HG03439 (cell line): ENCODE measurements around the gene SEPTIN6.
"Not testable (repeated sequence)": the region's sequence is repeated elsewhere in the genome, so short reads cannot be mapped to it uniquely, and the experiment has no call there.

ENCODE experiments used
- ATAC-seq: cut with Tn5 transposase; IDR thresholded peaks from one replicate; pipeline ENCODE4 v1.9.1; 2021; ENCODE audit warnings: mild to moderate bottlenecking, moderate library complexity; ENCODE audit not compliant: unreplicated experiment

SEPTIN6 gene

DNA sequence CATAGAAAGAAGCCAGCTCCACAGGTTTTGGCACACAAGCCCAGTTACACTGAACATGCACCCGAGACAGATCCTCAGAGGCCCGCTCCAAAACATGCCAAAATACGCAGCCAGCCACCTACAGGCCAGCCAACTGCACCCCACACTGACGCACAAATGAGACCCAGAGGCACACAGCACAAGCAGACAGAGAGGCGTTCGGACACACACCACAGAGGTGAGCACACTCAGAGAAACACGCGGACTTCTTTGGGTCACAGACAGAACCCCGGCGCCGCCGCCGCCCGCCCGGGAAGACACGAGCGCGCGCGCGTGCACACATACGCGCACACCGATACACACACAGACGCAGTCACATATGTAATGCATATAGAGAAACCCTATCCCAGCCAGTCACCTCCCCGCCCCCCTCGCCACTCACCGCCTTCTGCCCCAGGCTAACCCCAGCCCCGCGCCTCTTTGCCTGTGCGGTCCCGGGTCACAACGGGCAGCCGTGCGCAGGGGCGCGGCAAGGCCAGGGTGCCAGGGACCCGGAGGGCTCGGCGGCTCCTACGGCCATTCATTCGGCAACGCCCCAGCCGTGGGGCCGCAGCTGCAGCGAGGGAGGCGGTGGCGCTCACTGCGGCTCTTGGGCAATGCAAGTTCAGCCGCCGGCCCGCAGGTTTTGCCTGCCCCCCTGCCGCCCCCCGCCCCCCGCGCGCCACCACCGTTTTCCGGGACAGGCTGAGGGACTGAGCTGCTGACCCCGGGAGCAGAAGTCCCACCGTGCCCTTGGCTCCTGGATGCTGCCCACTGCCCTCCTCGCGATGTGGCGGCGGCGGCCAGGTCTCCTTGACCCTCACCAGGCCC is 553 bp downstream of the SEPTIN6 start:
- peak; percentile 26 for ATAC-seq

DNA sequence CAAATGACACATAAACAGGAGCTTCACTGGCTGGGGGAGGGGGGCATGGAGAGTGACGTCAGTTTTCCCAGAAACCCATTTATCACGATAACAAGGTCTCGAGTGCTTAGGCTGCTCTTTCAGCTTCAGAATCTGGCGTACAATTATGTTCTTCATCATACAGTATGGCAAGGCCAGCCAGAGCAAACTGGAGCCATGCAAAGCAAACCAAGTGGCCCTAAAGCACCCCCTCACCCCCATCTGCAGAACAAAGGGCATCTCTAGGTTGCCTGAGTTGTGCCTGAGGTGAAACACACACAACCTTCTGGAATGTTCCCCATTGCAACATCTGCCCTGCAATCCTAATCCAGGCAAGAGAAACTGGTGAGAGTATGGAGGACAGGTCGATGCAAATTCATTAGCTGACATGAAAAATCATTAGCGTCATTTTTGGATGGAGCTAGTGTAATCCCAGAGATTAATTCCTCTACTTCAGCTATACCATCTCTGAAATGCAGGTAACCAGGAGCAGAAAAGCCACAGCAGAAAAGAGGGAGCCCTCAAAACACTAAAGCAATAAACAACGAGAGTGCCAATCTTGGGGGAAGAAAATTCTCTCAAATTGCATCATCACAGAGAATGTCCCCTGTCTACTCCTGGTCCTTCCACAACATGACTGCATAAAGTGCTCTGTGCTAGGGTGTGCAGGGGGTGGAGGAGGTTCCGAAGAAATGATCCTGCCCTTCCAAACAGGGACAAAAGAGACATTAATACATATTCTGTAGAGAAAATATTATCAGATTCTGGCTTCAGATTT is 1.8 kb downstream of the SEPTIN6 start:
- no peak for ATAC-seq

DNA sequence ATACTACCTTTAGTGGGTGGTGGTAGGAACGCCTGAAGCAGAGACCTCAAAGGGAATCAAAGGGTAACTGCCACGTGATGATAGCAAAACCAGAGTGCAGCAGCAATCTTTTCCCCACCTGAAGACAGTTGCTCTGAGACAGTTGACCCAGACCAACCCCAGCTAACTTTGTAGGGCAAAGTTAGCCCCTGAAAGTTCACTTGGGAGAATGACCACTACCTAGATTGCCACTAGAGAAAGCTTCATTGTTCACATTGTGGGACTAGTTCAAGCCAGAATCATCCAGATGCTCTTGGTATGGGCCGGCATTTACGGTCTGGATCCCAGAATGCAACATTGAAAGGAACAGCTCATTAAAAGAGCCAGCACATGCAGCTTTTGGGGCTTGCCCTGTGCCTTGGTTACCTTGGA is 4.1 kb downstream of the SEPTIN6 start:
- no peak for ATAC-seq

DNA sequence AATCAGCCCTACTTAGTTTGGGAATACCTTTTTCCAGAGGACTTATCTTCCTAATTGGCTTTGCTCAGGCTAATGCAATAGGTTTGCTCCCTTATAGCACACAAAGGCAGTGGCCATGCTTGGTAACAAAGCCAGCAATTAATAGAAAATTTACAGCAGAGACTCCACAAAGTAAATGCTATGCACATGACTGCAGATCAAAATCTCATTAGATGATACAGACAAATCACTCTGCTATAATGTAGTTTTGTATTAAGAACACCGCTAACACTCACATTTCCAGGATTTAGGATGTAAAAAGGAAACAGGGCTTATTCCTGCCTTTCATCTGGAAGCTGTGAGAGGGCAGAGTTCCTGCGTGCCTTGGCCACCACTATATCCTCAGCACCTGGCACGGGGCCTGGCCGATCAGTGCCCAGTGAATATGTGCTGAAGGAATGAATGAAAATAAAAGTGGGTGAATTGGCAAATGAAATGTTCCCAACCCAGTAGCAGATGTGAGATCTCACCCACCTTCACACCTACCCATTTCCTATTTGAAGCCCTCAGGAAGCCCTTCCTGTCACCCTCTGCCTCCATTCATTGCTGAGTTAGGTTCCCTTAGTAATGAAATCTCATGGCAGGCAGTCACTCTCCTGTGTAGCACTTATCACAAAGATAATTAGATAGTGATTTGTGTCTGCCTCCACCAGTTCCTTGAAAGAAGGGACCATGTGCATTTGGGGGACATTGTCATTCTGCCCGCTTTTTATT is 5.1 kb downstream of the SEPTIN6 start:
- ATAC-seq: no peak

DNA sequence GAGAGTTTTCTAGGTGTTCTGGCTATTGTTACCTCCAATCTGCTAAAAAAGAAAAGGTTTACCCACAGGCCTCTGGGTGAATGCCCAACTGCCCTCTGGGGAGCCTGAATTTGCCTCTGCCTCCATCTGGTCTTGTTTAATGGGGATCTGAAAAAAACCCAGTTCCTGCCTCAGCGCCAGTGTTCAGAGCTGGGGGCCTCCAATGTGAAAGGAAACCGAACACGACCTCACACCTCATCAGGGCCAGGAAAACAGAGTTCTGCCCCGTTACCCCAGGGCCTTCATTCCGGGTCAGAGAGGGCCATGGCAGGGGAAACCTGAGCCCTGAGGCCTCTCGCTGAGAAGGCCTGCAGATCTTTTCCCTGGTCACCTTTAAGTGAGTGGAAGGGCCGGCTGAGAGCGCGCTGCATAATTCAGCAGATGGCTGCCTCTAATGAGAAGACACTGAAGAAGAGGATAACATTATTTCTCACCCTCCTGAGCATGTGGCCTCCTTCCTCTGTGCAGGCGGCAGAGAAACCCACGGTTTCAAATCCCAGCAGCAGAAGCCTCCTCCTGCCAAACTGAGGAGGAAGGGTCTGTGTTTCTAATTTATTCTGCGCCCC is 6.8 kb downstream of the SEPTIN6 start:
- peak; percentile 29 for ATAC-seq

- ATAC-seq: peak; percentile 42
Observed at GRCh38 chrX:119685225-119686066, 7.5 kb downstream of the SEPTIN6 start.

- no peak for ATAC-seq
Observed at GRCh38 chrX:119684916-119685224, 8.1 kb downstream of the SEPTIN6 start.

DNA sequence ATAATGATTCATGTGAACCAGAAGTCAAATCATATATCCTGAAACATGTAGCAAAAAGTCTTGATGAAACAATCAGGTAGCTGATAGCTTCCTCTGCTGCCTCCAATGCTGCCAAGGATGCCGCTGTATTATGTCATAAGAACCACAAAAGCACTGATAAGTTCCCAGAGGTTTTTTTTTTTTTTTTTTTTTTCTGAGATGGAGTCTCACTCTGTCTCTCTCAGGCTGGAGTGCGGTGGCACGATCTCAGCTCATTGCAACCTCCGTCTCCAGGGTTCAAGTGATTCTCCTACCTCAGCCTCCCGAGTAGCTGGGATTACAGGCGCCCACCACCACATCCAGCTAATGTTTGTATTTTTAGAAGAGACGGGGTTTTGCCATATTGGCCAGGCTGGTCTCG is 8.7 kb downstream of the SEPTIN6 start:
- ATAC-seq: not testable (repeated sequence)

DNA sequence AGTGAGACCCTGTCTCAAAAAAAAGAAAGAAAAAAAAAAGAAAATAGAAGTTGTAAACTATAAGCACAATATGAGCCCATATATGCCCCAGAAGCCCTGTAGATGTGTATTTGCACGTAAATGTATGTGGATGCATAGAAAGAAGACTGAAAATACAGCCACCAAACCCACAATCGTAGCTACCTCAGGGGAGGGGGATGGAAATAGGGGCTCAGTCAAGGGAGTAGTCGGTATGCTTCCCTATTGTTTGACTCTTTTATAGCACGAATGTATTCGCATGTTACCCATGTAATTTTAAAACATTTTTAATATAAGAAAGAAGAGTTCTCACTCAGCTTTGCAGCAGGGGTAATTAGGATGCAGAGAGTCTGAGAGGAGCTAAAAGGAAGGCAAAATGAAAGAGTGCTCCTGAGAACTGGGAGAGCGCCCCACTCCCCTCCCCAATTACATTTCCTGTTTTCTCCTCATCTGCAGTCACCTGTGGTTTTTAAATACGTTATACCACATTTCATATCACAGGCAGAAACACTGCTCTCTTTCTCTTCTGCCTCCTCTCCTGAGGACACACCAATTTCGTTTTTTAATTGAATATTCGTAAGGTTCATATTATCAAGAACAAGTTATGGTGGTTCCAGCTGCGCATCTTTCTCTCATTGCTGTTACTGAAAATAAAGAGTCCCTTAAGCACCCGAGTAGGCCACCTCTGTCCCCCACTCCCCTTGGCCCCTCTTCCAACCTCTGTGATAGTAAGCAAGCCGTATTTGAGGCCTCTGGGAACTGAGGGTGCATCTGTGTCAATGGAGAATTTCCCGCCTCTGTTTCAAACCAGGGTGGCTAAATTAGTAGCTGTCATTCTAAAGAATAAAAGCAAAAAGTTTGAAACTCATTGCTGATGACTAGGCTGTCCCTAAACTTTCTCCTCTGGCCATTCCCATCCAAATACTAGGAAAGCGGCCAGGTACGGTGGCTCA is 10.7 kb downstream of the SEPTIN6 start:
- ATAC-seq: no peak

GRCh38 chrX:119677654-119677981 is 15.3 kb downstream of the SEPTIN6 start:
- ATAC-seq: no peak

GRCh38 chrX:119676949-119677653 is 15.9 kb downstream of the SEPTIN6 start:
- no peak for ATAC-seq

DNA sequence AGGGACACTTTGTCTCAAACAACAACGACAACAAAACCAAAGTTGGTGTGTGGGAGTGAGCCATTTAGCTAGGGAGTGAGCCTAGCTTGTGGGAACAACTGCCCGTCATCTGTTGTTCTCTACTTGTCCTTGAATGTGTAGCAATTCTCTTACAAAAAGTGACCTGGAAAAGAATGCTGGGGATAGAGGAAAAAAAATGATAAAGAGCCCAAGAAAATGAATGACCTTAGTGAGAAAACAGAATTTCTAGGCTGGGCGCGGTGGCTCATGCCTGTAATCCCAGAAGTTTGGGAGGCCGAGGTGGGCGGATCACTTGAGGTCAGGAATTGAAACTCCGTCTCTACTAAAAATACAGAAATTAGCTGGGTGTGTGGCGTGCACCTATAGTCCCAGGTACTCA is 19.6 kb downstream of the SEPTIN6 start:
- no peak for ATAC-seq

DNA sequence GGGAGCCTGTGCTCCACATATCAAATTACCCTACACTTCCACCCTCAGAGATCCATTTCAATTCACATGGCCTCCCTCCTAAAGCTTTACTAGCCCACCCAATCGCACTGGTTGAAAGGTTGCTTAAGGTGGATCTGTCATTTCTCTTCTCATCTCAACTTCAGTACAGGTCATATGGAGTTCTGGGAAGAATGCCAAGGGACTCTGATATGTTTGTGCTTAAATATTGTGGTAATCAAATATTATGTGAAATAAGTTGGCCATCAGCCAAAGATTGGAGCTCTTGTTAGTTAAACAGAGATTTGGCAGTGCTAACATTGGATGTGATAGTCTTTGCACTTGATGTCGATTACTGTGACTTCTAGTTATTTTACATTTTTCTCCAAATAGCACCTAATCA is 20.5 kb downstream of the SEPTIN6 start:
- ATAC-seq: no peak

- ATAC-seq: no peak
Observed at GRCh38 chrX:119669424-119670037, 23.4 kb downstream of the SEPTIN6 start.

- ATAC-seq: no peak
Observed at GRCh38 chrX:119667111-119667878, 25.7 kb downstream of the SEPTIN6 start.

DNA sequence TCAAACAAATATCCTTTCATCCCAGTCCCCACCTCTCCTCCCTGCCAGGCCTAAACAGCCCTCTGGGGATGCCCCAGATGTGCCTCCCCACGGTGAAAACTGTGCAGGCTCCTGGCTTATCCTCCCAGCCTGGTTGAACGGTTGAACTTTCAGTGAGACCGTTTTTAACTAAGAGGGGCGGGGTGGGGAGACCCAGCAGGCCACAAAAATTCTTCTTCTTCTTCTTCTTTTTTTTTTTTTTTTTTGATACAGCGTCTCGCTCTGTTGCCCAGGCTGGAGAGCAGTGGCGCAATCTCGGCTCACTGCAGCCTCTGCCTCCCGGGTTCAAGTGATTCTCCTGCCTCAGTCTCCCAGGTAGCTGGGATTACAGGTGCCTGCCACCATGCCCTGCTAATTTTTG is 28.1 kb downstream of the SEPTIN6 start:
- not testable (repeated sequence) for ATAC-seq

GRCh38 chrX:119661486-119661885 is 31.5 kb downstream of the SEPTIN6 start:
- no peak for ATAC-seq
